Pancreas (tissue), 10 donors: Measurements from ENCODE around the gene PYROXD2. TPM values are rescaled to one million over a fixed set of nuclear protein-coding genes. Genes with fewer than 3 reads are reported as not detected.

Experiments
- ATAC-seq, 4 donors: fragments of 200-7000 bp; cut with Tn5 transposase; one replicate each; pipeline versions ENCODE4 v1.8.0 to v1.9.1; 2020; ENCODE audit warnings: mild to moderate bottlenecking in 4 of 4, moderate library complexity in 4 of 4
- DNase-seq, 6 donors: peaks; one replicate each; pipeline ENCODE4 v3.0.0-alpha.2; 2020
- FAIRE-seq: peaks from 2 replicates; lab custom pipeline; 2012; peaks lifted over from hg19 to GRCh38; lab: Jason Lieb, UNC
- H3K27ac ChIP-seq, 4 donors: fragments of 200-600 bp; sonication (generic); 1 replicate in 3 of 4; 2 replicates in 1 of 4; pipeline versions ENCODE4 v1.5.0 to v1.8.0; 2020
- H3K27me3 ChIP-seq, 4 donors: fragments of 200-600 bp; one replicate each; pipeline ENCODE4 v1.8.0; 2021
- H3K36me3 ChIP-seq, 3 donors: fragments of 200-600 bp; sonication (generic) in 1 of 3; one replicate each; pipeline versions ENCODE4 v1.5.0 to v1.8.0; 2020 to 2021
- H3K4me1 ChIP-seq, 3 donors: fragments of 200-600 bp; one replicate each; pipeline ENCODE4 v1.8.0; 2021
- H3K4me3 ChIP-seq, 4 donors: fragments of 200-600 bp; sonication (generic) in 2 of 4; one replicate each; pipeline versions ENCODE4 v1.5.0 to v1.8.0; 2020 to 2021
- H3K9me3 ChIP-seq, 4 donors: fragments of 200-600 bp; one replicate each; pipeline ENCODE4 v1.8.0; 2021
- CTCF ChIP-seq, 4 donors: fragments of 200-600 bp; sonication (generic) in 3 of 4; IDR thresholded peaks; one replicate each; pipeline versions ENCODE4 v1.5.0 to v1.8.0; 2021; ENCODE audit warnings: antibody characterized with exemption in 4 of 4
- WGBS, 2 donors: extraction: QIAGEN DNeasy Blood & Tissue Kit; methylation state at CpG; one replicate each; pipeline ENCODE4 v1.1.7; 2013; 5-methylcytosine and 5-hydroxymethylcytosine counted together
- intact Hi-C, 3 donors: fragments of 100-400 bp; cut with DNase I; formaldehyde crosslinking; loops; one replicate each; pipeline versions ENCODE4 v1.11.1 to v1.14.2; 2022
- polyA plus RNA-seq, 2 donors: library from polyadenylated mRNA; stranded (reverse); fragments of 200-250 nt; gene quantifications; one replicate each; pipeline ENCODE4 v1.2.3, GENCODE V29; 2013
- total RNA-seq, 6 donors: library from RNA; stranded (reverse); fragmentation: NEBNext Ultra II Directional in 4 of 6; extraction: Animal tissue kit (Norgen Biotek cat#: 25700) in 4 of 6; gene quantifications; one replicate each; pipeline versions ENCODE4 v1.2.1 to v1.2.4, GENCODE V29; 2021 to 2023
- donor health status: healthy with polysubstance abuse.
- donor health status: DM: no; HTN: no; CAD: no; lungs with moderate emphysema.
- donor health status: DM: no; HTN: no; CAD: no.
- donor health status: control.
- donor health status: control.
- donor health status: Bipolar disorder and iron deficiency.
- donor health status: DM: yes; HTN: yes; CAD: no.
- donor health status: DM: no; HTN: no; CAD: no.
- donor health status: DM: no; HTN: no; CAD: no.
- donor health status: DM: yes; HTN: yes; CAD: no.

PYROXD2 gene
- total and polyA plus RNA-seq, 8 donors = 1.8 to 15.9 (median 3.9) TPM

GRCh38 chr10:98420786-98421185 is 5.8 kb upstream of the PYROXD2 start:
- Histone ChIP-seq H3K4me3 (no peak overlapping the region), H3K36me3 (peaks cover 0 to 33% (median 0%) of the 10 kb centered on the region in 3 donors), H3K4me1 (peaks cover 0 to under 1% (median 0%) of the 10 kb centered on the region in 3 donors), H3K9me3 (no peaks in the 10 kb centered on the region), H3K27ac (no peak overlapping the region), H3K27me3 (no peaks in the 10 kb centered on the region)
- ATAC-seq (no peak), FAIRE-seq (no peak), DNase-seq (peak in 1 of 6 donors; percentile 22)
- intact Hi-C loops = no loop called here
- TF ChIP-seq CTCF (IDR thresholded peaks at IDR 0.05) = no peak
- WGBS, 2 donors = 85 to 86% methylated on average over 9 of the region's 9 CpGs

DNA sequence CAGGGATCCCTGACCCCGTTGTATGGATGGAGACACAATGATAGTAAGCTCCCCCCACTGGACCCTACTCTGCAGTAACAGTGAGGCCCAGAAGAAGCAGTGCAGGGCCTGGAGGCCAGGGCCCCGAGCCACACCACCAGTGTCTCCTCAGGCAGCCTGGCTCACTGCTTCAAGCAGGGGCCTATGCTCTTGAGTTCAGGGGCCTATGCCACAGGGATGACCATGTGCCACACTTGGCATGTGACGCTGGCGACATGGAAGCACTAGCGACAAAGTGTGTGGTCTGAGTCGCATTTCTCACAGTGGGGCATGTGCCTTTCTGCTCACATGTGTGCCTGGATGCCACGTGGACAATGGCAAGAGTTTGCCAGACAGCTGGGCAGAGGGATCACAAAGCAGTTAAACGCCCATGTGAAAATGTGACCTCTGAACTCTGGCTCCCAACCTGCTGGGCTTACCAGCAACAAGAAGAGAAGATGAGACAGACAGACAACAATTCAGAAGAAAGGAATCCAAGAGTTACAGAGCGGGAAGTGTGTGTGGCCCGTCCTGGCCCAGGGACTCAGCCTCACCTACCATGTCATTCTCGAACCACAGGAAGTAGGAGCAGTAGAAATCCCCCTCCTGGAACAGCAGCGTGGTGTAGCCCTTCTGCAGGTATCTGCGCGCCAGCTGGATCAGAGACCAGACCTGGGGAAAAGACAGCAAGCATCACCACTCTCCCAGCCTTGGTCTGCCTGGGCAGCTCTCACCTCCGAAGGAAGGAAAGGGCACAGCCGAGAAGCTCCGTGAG is 4.7 kb upstream of the PYROXD2 start:
- DNase-seq (peak in 1 of 6 donors; percentile 44), FAIRE-seq (no peak), ATAC-seq (no peak)
- TF ChIP-seq CTCF (IDR thresholded peaks at IDR 0.05) = no peak
- H3K36me3 ChIP-seq = peaks cover 0 to 33% (median 0%) of the 10 kb centered on the region in 3 donors
- H3K4me3 ChIP-seq = no peak overlapping the region
- H3K27me3 ChIP-seq = no peaks in the 10 kb centered on the region
- H3K4me1 ChIP-seq = peaks cover 0 to 6% (median 0%) of the 10 kb centered on the region in 3 donors
- intact Hi-C loops = no loop called here
- 92 to 97% methylated on average over 17 of the region's 17 CpGs for WGBS, 2 donors
- H3K27ac ChIP-seq = no peak overlapping the region
- H3K9me3 ChIP-seq = no peaks in the 10 kb centered on the region

DNA sequence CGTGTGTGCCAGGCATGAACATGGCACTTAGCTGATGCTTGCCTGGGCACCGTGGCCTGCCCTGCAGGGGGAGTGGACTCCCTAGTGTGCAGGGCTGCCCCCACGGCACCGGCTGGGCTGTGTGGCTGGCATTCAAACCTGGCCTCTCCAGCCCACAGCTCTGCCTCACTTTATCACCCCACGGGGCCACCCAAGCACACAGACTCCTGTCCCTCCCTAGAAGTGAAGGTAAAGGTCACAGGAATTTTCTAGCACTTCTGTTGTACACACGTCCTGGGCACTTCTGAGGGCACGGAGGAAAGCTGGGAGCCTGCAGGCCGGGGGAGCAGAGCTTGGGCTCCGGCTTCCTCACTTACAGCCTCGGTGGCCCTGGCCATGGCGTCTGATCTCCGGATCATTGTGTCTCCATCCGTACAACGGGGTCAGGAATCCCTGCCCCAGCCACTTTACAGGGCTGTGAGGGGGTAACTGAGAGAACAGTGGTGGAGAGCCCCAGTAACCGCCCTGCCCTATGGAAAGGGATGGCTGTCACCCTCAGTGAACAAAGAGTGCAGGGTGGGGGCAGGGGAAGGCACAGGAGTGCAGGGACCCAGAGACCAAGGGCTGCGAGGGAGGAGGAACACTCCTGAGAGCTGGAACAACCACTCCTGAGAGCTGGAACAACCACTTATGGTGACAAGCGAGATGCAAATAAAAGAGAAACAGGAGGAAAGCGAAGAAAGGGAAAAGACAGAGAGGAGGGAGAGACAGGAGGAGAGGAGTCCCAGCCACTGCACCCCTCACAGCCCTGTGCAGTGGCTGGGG is 3.9 kb upstream of the PYROXD2 start:
- no peak for TF ChIP-seq CTCF (IDR thresholded peaks at IDR 0.05)
- FAIRE-seq = no peak
- intact Hi-C loops = no loop called here

DNA sequence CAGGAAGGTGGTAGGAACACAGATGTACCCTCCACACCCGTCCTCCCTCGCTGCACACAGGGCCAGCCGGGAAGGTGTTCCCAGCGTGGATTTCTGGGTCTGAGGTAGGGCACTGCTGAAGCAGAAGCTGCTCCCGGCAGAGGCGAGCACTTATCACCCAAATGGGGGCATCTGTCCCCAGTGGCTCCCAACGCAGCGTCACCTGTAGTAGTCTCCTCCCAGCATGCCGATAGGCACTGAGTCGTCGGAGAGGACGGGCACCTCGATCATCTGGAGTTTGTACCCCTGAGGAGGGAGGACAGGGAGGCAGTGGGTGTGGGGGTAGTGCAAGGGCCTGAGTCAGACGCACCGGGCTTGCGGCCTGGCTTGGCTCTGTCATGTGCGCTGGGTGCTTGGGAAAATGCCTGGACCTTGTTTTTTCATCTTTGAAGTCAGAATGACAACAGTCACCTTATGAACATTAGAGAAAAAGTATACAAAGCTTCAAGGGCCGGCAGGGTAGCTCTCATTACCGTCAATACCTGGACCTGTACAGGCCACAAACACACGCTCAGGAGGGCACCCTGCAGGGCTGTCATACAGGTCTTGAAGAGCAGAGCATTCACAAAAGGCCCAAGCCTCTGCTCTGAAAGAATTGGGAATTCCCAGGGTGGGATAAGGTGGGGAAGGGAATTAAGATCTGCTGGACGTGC is 3.1 kb upstream of the PYROXD2 start:
- peaks cover 0 to 33% (median 0%) of the 10 kb centered on the region in 3 donors for H3K36me3 ChIP-seq
- 90 to 93% methylated on average over 21 of the region's 21 CpGs for WGBS, 2 donors
- H3K27ac ChIP-seq = no peak overlapping the region
- no peaks in the 10 kb centered on the region for H3K27me3 ChIP-seq
- TF ChIP-seq CTCF (IDR thresholded peaks at IDR 0.05) = no peak
- H3K4me1 ChIP-seq = peaks cover 0 to 6% (median 0%) of the 10 kb centered on the region in 3 donors
- H3K4me3 ChIP-seq = no peak overlapping the region
- no peak for ATAC-seq
- intact Hi-C loops = no loop called here
- no peaks in the 10 kb centered on the region for H3K9me3 ChIP-seq
- FAIRE-seq = no peak
- DNase-seq = peak in 2 of 6 donors; percentile 46 to 51

More for the DNA sequence above, 3.9 kb upstream of the PYROXD2 start:
- WGBS, 2 donors = 93 to 95% methylated on average over 18 of the region's 18 CpGs
- Histone ChIP-seq H3K27me3 (no peaks in the 10 kb centered on the region), H3K4me1 (peaks cover 0 to 6% (median 0%) of the 10 kb centered on the region in 3 donors), H3K27ac (no peak overlapping the region), H3K9me3 (no peaks in the 10 kb centered on the region), H3K36me3 (peaks cover 0 to 33% (median 0%) of the 10 kb centered on the region in 3 donors), H3K4me3 (no peak overlapping the region)
- ATAC-seq (no peak), DNase-seq (peak in 2 of 6 donors; percentile 40 to 53)
